H9 (cell line): ENCODE data around the gene NOS1AP. TPM values are rescaled to one million over a fixed set of nuclear protein-coding genes. Genes with fewer than 3 reads are reported as not detected.

Experiments used
- DNase-seq: peaks from one replicate; pipeline ENCODE4 v3.0.0-alpha.2; 2017
- H2AFZ ChIP-seq: one replicate; pipeline ENCODE4 v1.6.1; 2013; ENCODE audit warnings: mild to moderate bottlenecking, low read length, control low read depth, moderate library complexity
- H2AK5ac ChIP-seq: 2 replicates; pipeline ENCODE4 v1.6.1; 2013; ENCODE audit warnings: low read length, control low read depth, mixed read lengths; ENCODE audit not compliant: insufficient read length
- H2BK120ac ChIP-seq: one replicate; pipeline ENCODE4 v1.6.1; 2013; ENCODE audit warnings: low read depth, mild to moderate bottlenecking, low read length, control low read depth, inconsistent platforms; ENCODE audit not compliant: poor library complexity, severe bottlenecking
- H2BK12ac ChIP-seq: 2 replicates; pipeline ENCODE4 v1.6.1; 2013; ENCODE audit warnings: low read length, control low read depth, mixed read lengths, low read depth; ENCODE audit not compliant: insufficient read length
- H2BK15ac ChIP-seq: 2 replicates; pipeline ENCODE4 v1.6.1; 2013; ENCODE audit warnings: low read depth, low read length, control low read depth
- H2BK20ac ChIP-seq: one replicate; pipeline ENCODE4 v1.6.1; 2013; ENCODE audit warnings: low read depth, mild to moderate bottlenecking, low read length, control low read depth, inconsistent platforms; ENCODE audit not compliant: poor library complexity, severe bottlenecking
- H2BK5ac ChIP-seq: 2 replicates; pipeline ENCODE4 v1.6.1; 2013; ENCODE audit warnings: low read length, control low read depth, mixed read lengths; ENCODE audit not compliant: insufficient read length
- H3K14ac ChIP-seq: 2 replicates; pipeline ENCODE4 v1.6.1; 2013; ENCODE audit warnings: low read length, control low read depth; ENCODE audit not compliant: insufficient read depth
- H3K18ac ChIP-seq: 2 replicates; pipeline ENCODE4 v1.6.1; 2013; ENCODE audit warnings: low read depth, mild to moderate bottlenecking, mixed read lengths, low read length, control low read depth; ENCODE audit not compliant: insufficient read length
- H3K23ac ChIP-seq: 2 replicates; pipeline ENCODE4 v1.6.1; 2013; ENCODE audit warnings: low read length, control low read depth, mixed read lengths, low read depth; ENCODE audit not compliant: insufficient read length
- H3K23me2 ChIP-seq: 2 replicates; pipeline ENCODE4 v1.6.1; 2013; ENCODE audit warnings: low read depth, mild to moderate bottlenecking, mixed read lengths, low read length, control low read depth; ENCODE audit not compliant: insufficient read length, poor library complexity, severe bottlenecking
- H3K27ac ChIP-seq: 2 replicates; pipeline ENCODE4 v1.5.1; 2013; ENCODE audit warnings: low read length, control low read depth, mixed read lengths, low read depth; ENCODE audit not compliant: insufficient read length
- H3K27me3 ChIP-seq: 2 replicates; pipeline ENCODE4 v1.6.1; 2013; ENCODE audit warnings: low read length, control low read depth, inconsistent platforms; ENCODE audit not compliant: insufficient read depth
- H3K4ac ChIP-seq: 2 replicates; pipeline ENCODE4 v1.6.1; 2013; ENCODE audit warnings: low read depth, mild to moderate bottlenecking, control low read depth, inconsistent platforms, low read length, moderate library complexity
- H3K4me1 ChIP-seq: 2 replicates; pipeline ENCODE4 v1.6.1; 2013; ENCODE audit warnings: low read length, control low read depth, inconsistent platforms; ENCODE audit not compliant: insufficient read depth
- H3K4me2 ChIP-seq: 2 replicates; pipeline ENCODE4 v1.6.1; 2013; ENCODE audit warnings: low read length, control low read depth, mixed read lengths; ENCODE audit not compliant: insufficient read length, insufficient read depth
- H3K56ac ChIP-seq: 2 replicates; pipeline ENCODE4 v1.6.1; 2013; ENCODE audit warnings: low read depth, mild to moderate bottlenecking, mixed read lengths, low read length, control low read depth; ENCODE audit not compliant: insufficient read length
- H3K79me1 ChIP-seq: 2 replicates; pipeline ENCODE4 v1.6.1; 2013; ENCODE audit warnings: low read depth, mild to moderate bottlenecking, moderate library complexity, low read length, control low read depth, inconsistent platforms; ENCODE audit not compliant: insufficient read depth, poor library complexity, severe bottlenecking
- H3K79me2 ChIP-seq: 2 replicates; pipeline ENCODE4 v1.6.1; 2013; ENCODE audit warnings: low read length, control low read depth, inconsistent platforms; ENCODE audit not compliant: insufficient read depth
- H3K9ac ChIP-seq: 2 replicates; pipeline ENCODE4 v1.6.1; 2013; ENCODE audit warnings: low read length, control low read depth, mixed read lengths; ENCODE audit not compliant: insufficient read length; ENCODE audit errors: extremely low read depth
- H3K9me3 ChIP-seq: one replicate; pipeline ENCODE4 v1.6.1; 2013; ENCODE audit warnings: low read depth, low read length, inconsistent platforms; ENCODE audit not compliant: control insufficient read depth
- H3T11ph ChIP-seq: one replicate; pipeline ENCODE4 v1.6.1; 2013; ENCODE audit warnings: mild to moderate bottlenecking, low read length, control low read depth, inconsistent platforms
- H4K20me1 ChIP-seq: one replicate; pipeline ENCODE4 v1.6.1; 2013; ENCODE audit not compliant: control insufficient read depth, insufficient read length, insufficient read depth
- H4K5ac ChIP-seq: 2 replicates; pipeline ENCODE4 v1.6.1; 2013; ENCODE audit warnings: low read depth, mild to moderate bottlenecking, mixed read lengths, low read length, control low read depth; ENCODE audit not compliant: insufficient read length
- H4K8ac ChIP-seq: replicated peaks from 2 replicates; pipeline ENCODE4 v1.6.1; 2013; ENCODE audit warnings: low read length, control low read depth, mixed read lengths, low read depth; ENCODE audit not compliant: insufficient read length
- H4K91ac ChIP-seq: 2 replicates; pipeline ENCODE4 v1.6.1; 2013; ENCODE audit warnings: low read depth, mild to moderate bottlenecking, moderate library complexity, mixed read lengths, low read length, control low read depth; ENCODE audit not compliant: insufficient read length
- H3K27ac Mint-ChIP-seq, 3 experiments: 2 replicates in 2 of 3; 3 replicates in 1 of 3; pipeline ENCODE4 v1.8.0; 2020 to 2021; ENCODE audit warnings: mixed read lengths in 3 of 3, mild to moderate bottlenecking in 1 of 3, moderate library complexity in 1 of 3
- H3K27me3 Mint-ChIP-seq: 2 replicates; pipeline ENCODE4 v1.8.0; 2021; ENCODE audit warnings: low read depth, mild to moderate bottlenecking, moderate library complexity, mixed read lengths
- H3K36me3 Mint-ChIP-seq, 3 experiments: 2 replicates in 2 of 3; 3 replicates in 1 of 3; pipeline ENCODE4 v1.8.0; 2020 to 2021; ENCODE audit warnings: low read depth in 3 of 3, mixed read lengths in 3 of 3; ENCODE audit not compliant: insufficient read depth in 1 of 3
- H3K4me1 Mint-ChIP-seq, 2 experiments: 2 replicates each; pipeline ENCODE4 v1.8.0; 2020; ENCODE audit warnings: mixed read lengths in 2 of 2
- H3K4me3 Mint-ChIP-seq, 2 experiments: 2 replicates in 1 of 2; 3 replicates in 1 of 2; pipeline ENCODE4 v1.8.0; 2020 to 2021; ENCODE audit warnings: mild to moderate bottlenecking in 2 of 2, mixed read lengths in 2 of 2, moderate library complexity in 1 of 2
- H3K9me3 Mint-ChIP-seq, 2 experiments: 2 replicates in 1 of 2; 3 replicates in 1 of 2; pipeline ENCODE4 v1.8.0; 2020; ENCODE audit warnings: mild to moderate bottlenecking in 2 of 2, mixed read lengths in 2 of 2, moderate library complexity in 1 of 2
- WGBS: extraction: QIAGEN DNeasy Blood & Tissue Kit; methylation state at CpG from one replicate; pipeline ENCODE4 v1.1.7; 2013; ENCODE audit warnings: missing lambda C conversion rate, low lambda C conversion rate, mixed read lengths; ENCODE audit not compliant: insufficient read length; ENCODE audit errors: extremely low coverage; 5-methylcytosine and 5-hydroxymethylcytosine counted together
- total RNA-seq: library from RNA; stranded (reverse); gene quantifications from 2 replicates; pipeline ENCODE4 v1.2.1, GENCODE V29; 2021
- TF ChIP-seq, protein P1 (sequence below): fragments of 200-600 bp; sonication (generic); conservative IDR thresholded peaks from 3 replicates; pipeline ENCODE4 v1.8.0; 2021; ENCODE audit warnings: antibody characterized with exemption, mild to moderate bottlenecking

The NOS1AP gene
- total RNA-seq, 1 experiment from 2014 or later: 8.4 TPM

DNA sequence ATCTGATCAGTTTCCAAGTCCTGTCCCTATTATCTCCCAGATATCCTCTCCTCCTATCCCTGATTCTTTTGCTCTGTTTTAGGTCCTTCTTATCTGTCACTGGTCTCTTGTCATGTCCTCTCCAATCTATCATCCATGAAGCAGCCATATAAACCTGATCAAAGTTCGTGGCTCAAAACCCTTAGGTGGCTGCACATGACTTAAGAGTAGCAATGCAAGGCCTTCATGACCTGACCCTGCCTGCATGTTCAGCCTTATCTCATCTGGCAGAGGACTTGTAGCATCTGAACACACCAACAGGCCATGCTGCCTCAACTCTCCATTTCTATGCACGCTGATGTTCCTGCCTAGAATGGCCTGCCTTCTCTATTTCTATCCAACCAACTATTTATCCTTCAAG is 65.2 kb downstream of the NOS1AP start:
- H3K9me3 ChIP-seq: no peaks in the 10 kb centered on the region
- no peak overlapping the region for H3K14ac ChIP-seq
- H3K79me1 ChIP-seq: no peaks in the 10 kb centered on the region
- H3K36me3 Mint-ChIP-seq: no peaks in the 10 kb centered on the region; a peak in 2 of 7 replicates
- H2AK5ac ChIP-seq: no peak overlapping the region
- no peak overlapping the region for H3K23ac ChIP-seq
- no peak overlapping the region for H4K91ac ChIP-seq
- no peak overlapping the region for H3K18ac ChIP-seq
- no peaks in the 10 kb centered on the region for H3K23me2 ChIP-seq
- TF ChIP-seq, protein P1, sequence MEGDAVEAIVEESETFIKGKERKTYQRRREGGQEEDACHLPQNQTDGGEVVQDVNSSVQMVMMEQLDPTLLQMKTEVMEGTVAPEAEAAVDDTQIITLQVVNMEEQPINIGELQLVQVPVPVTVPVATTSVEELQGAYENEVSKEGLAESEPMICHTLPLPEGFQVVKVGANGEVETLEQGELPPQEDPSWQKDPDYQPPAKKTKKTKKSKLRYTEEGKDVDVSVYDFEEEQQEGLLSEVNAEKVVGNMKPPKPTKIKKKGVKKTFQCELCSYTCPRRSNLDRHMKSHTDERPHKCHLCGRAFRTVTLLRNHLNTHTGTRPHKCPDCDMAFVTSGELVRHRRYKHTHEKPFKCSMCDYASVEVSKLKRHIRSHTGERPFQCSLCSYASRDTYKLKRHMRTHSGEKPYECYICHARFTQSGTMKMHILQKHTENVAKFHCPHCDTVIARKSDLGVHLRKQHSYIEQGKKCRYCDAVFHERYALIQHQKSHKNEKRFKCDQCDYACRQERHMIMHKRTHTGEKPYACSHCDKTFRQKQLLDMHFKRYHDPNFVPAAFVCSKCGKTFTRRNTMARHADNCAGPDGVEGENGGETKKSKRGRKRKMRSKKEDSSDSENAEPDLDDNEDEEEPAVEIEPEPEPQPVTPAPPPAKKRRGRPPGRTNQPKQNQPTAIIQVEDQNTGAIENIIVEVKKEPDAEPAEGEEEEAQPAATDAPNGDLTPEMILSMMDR: no peak
- no peaks in the 10 kb centered on the region for H3K9me3 Mint-ChIP-seq
- H3K79me2 ChIP-seq: no peaks in the 10 kb centered on the region
- no peak overlapping the region for H3K4me2 ChIP-seq
- no peak overlapping the region for H2BK12ac ChIP-seq
- H2BK5ac ChIP-seq: no peak overlapping the region
- no peak overlapping the region for H3K9ac ChIP-seq
- no CpG with 5 or more reads among the region's 2 CpGs for WGBS
- no peak overlapping the region for H3K27ac Mint-ChIP-seq
- no peak overlapping the region for H3K27ac ChIP-seq
- peaks cover 6% of the 10 kb centered on the region; the same call in 1 of the 2 replicates for H3K4me1 ChIP-seq
- no peak for DNase-seq
- H2BK120ac ChIP-seq: no peak overlapping the region
- no peaks in the 10 kb centered on the region for H4K20me1 ChIP-seq
- H3K27me3 Mint-ChIP-seq: no peaks in the 10 kb centered on the region
- H2AFZ ChIP-seq: no peak overlapping the region
- H3K56ac ChIP-seq: no peak overlapping the region
- H2BK15ac ChIP-seq: no peak overlapping the region
- H3K4ac ChIP-seq: no peak overlapping the region
- H3T11ph ChIP-seq: no peak overlapping the region
- no peak overlapping the region for H4K8ac ChIP-seq
- H3K4me1 Mint-ChIP-seq: peaks cover 25 to 27% of the 10 kb centered on the region in 2 experiments
- no peak overlapping the region for H3K4me3 Mint-ChIP-seq
- H3K27me3 ChIP-seq: no peaks in the 10 kb centered on the region
- no peak overlapping the region for H4K5ac ChIP-seq
- H2BK20ac ChIP-seq: no peak overlapping the region
